ENCODE measurements around the gene PARL.
"Not testable (repeated sequence)": the region's sequence is repeated elsewhere in the genome, so short reads cannot be mapped to it uniquely, and the experiment has no call there.

Gene PARL

DNA sequence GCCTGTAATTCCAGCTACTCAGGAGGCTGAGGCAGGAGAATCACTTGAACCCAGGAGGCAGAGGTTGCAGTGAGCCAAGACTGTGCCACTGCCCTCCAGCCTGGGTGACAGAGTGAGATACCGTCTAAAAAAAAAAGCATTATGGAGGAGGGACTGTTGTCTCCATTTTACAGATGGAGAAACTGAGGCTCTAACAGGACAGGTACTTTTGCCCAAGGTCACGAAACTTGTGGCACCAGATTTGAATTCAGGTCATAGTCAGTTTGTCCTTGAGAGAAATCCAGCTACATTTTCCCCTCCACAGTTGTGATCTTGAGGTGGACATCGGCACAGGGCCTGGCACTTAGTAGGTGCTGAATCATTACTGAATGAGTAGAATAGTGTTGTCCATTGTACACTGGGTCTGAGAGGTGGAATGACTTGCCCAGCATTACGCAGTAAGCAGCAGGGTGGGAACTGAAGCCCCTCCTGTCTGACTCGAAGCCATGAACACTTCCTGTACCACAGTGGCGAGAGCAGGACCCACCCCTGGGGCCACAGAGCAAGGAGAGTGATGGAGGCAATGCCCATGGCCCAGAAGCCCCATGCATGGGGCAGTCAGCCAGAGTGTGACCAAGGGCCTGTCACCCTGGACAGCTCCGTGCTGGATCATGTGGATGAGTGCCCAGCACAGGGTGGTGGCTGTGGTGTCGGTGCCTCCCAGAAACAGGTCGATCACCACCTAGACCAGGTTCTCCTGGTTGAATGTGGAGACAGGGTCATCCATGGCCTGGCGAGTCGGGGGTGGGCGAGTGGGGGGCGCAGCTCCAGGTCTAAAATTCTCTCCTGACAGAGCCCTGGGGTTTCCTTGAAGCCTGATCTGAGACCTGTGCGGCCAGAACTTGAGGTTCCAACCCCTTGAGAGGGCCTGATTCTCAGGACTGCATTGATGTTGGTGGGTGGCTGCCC, 20.4 kb upstream of the PARL start:
- no peak for DNase-seq (ENCODE audit: low read depth, low spot score)

DNA sequence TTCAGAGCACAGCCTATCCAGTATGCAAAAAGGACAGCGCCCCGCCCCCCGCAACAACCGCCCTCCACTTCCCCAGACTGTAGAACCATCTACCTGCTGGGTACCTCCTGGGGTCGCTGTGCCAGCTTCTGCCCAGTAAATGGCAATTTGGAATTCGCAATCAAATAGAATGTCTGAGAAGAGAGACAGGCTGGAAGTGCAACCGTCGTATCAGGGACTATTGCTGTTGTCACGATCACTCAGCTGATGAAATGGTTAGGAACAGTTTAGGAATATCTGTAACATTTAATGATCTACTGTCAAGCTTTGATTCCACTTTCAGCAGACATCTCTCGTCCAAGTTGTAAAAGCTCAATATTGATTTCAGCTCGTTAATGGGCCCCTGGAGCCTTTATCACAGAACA, 13.3 kb upstream of the PARL start:
- no peak for DNase-seq (ENCODE audit: low read depth, low spot score)

DNA sequence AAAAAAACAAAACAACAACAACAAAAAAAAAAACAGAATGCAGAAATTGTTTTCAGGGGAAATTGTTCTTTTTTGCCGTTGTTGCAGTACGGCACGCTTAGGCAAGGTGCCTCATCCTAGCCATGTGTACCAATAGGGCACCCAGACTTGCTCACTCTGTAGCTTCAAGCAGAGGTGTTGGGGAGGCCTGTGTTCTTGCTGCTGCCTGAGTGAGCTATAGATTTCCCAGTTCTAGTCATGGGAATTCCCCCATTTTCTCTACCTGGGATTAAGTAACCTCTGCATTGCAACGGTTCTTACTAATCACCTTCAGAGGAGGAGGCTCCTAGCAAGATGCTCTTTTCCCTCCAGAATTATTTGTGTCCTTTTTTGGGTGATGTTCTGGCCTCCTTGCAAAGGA, 12.9 kb upstream of the PARL start:
- DNase-seq (ENCODE audit: low read depth, low spot score): no peak

DNA sequence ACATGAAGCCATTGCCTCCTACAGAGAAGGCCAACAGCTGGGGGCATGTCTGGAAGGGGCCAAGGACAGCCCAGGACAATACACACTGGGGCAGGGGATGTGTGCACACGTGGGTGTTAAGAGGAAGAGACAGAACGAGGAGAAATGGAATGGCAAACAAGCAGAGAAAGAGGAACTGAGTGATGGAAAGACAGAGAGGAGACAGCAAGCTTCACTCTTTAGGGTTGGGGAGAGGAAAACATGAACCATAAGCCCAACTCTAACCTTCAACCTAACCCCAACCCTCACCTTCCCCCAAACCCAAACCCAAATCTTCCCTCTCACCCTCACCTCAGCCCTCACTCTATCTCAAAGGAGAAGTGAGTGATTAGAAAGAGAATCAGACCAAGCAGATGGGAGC, 11.9 kb upstream of the PARL start:
- DNase-seq (ENCODE audit: low read depth, low spot score): no peak

DNA sequence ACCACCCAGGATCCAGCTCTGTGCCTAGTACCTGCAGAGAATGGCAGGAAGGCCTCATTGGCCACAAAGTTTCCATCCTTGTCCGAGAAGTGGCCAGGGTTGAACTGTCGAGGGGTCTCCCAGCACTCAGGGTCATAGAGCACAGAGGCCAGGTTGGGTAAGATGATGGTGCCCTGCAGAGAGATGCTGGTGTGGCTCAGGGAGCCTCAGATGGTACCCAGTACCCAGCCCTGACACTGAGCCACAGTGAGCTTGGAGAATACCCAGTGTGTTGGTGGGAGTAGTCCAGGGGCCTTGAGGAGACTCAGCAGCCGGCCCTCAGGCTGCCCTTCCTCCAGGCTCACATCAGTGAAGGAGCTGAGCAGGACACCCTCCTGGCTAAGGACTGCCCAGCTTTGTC, 11.5 kb upstream of the PARL start:
- DNase-seq (ENCODE audit: low read depth, low spot score): no peak

DNA sequence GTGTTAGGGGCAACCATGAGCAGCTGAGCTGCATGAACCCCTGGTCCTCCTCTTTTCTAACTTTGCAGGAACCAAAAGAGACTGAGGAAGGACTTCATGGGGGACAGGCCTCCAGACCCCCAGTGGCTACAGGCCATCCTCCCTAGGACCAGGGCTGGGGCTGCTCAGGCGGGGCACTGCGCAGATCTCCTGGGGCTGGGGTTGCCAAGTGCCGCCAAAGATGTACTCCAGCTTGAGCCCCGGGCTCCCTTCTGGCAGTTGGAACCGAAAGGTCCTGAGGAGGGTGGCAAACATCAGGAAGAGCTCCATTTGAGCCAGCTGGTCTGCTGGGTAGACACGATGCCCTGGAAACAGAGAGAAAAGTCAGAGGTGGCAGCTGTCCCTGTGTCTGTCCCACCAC, 11.1 kb upstream of the PARL start:
- DNase-seq (ENCODE audit: low read depth, low spot score): no peak

DNA sequence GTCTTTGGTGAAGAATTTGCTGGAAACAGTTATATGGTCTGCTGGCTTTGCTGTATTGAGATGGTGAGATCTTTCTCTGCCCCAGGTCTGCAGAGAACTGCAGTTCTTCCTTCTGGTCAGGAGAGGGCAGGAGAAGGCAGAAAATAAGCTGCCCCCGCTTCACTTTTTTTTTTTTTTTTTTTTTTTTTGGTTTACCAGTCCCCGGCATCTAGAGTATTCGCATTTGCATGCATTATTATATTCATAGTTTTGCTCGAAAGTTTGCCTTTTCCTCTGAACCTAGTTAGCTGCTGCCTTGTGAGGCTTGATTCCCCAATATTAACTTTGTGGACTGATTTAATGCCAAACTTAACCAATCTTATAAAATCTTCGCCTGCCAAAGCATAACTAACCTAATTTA, 10.6 kb upstream of the PARL start:
- no peak for DNase-seq (ENCODE audit: low read depth, low spot score)

DNA sequence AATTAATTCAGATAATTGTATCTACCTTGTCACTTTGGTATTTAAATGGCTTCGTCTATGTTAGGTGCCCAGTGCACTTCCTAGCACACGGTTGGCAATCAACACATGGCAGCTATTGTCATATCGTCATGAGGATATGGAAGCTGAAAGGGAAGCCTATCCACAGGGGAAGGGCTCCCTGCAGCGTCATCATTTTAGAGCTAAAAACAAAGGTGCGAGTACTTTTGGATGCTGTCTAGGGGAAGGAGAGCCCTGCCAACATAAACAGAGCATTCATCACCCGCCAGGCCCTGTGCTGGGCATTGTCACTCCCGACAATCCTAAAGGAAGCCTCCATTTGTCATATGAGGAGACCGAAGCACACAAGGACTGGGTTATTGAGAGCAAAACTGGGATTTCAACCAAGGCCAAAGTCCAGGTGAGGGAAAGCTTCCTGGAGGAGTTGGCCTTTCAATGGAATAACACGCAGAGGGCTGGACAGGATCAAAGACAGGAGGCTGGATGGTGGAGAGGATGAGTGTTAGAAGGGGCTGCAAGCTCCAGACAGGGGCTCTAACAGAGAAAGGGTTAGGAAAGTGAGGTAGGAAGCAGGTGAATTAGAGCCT, 8.0 kb upstream of the PARL start:
- DNase-seq (ENCODE audit: low read depth, low spot score): no peak

DNA sequence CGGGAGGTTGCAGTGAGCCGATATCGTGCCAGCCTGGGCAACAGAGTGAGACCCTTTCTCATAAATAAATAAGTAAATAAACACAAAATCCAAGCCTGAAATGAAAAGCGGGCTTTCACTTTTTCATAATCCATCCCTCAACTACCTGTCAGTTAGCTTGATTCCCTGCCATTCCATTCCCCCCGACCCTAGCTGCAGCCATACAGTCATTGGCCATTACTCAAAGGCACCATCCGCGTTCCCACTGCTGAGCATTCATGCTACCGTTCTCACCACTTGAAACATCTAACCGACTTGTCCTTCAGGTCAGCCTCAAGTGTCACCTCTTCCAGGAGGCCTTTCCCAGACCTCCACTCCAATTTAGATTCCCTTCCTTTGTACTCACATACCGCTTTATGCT, 1.1 kb upstream of the PARL start:
- DNase-seq (ENCODE audit: low read depth, low spot score): no peak

DNA sequence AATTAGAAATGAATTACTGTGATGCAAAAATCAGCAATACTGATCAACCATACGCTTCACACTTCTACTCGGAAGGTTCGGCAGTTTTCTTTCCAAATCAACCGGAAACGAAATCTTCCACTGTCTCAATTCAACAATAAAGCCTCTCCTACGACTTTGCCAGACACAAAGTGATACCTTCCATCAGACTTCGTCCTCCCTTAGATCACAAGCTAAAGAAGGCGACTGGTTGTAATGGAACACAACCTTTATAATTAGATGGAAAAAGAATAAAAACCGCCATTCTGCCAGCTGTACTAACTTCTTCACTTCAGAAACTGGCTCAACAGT, 618 bp downstream of the PARL start:
- DNase-seq (ENCODE audit: low read depth, low spot score): no peak

DNA sequence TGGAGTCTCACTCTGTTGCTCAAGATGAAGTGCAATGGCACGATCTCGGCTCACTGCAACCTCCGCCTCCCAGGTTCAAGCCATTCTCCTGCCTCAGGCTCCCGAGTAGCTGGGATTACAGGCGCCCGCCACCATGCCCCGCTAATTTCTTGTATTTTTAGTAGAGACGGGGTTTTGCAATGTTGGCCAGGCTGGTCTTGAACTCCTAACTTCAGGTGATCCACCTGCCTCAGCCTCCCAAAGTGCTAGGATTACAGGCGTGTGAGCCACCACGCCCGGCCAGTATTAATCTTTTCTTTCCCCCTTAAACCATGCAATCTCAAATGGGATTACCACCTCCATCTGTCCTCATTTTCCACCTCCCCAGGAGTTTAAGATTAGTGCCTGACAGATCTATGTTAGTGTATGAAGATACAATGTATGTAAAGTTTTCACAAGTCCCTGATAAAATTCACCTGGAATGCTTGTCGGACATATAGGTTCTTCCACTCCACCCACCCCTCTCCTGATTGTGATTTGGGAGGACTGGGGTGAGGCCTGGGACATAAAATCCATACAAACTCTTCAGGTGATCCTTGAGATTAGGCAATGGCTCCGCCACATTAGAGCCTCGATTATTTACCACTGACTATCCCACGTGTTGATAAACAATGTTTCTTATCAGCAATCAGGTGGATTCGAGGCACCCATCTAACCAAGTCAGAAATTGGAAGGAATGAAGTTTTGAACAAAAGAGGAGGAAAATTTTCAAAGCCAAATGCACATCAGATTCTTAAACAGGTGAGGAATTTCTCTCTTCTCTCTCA, 1.2 kb downstream of the PARL start:
- DNase-seq (ENCODE audit: low read depth, low spot score): no peak

DNA sequence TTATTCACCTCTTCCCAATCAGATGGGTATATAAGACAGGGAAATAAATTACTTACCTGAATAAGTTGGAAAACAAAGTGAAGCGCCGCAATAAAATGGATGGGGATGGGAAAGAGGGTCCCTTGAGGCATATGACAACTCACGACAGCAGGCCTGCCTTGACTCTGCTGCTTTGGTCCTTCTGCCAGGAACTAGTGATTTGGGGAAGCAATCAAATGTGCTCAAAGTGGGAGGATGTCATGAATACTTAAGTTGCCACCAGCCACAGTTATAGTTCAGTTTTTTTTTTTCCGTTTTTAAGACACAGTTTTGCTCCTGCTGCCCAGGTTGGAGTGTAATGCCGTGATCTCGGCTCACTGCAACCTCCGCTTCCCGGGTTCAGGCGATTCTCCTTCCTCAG, 4.6 kb downstream of the PARL start:
- DNase-seq (ENCODE audit: low read depth, low spot score): no peak

DNA sequence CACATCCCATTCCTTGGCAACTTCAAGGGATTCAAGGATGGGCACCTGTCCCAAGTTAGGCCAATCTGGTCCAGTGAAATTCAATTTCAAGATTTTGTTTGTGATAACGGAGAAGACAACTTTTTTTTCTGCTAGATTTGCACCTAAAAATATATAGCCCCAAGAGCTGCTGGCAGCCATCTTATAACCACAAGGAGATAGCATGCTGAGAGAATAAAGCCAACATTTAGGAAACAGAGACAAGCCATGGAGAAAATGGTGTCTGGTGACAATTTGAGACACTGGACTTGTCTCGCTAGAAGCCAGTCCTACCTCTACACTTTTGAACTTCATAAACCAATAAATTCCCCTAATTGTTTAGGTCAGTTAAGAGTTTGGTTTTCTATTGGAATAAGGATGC, 5.4 kb downstream of the PARL start:
- DNase-seq (ENCODE audit: low read depth, low spot score): no peak

DNA sequence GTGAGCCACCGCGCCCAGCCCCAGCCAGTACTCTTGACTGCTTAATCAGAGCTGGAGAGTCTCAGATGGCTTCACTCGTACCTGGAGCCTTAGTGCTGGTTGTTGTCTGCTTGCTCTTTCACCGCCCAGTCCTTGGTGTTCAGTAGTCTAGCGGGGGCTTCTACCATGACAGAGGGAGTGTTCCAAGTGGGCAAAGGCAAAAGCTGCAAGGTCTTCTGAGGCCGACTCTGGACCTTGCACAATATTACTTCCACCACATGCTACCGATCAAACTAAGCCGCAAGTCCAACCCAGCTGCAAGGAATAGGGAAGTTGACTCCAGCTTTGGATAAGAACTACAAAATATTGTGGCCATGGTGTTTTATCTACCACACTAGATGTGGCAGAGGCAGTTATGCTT, 6.6 kb downstream of the PARL start:
- no peak for DNase-seq (ENCODE audit: low read depth, low spot score)

DNA sequence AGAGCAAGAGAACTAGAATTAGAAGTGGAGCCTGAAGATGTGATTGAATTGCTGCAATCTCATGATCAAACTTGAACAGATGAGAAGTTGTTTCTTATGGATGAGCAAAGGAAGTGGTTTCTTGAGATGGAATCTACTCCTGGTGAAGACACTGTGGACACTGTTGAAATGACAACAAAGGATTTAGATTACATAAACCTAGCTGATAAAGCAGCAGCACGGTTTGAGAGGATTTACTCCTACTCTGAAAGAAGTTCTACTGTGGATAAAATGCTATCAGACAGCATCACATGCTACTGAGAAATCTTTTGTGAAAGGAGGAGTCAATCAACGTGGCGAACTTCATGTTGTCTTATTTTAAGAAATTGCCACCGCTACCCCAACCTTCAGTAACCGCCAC, 7.5 kb downstream of the PARL start:
- not testable (repeated sequence) for DNase-seq (ENCODE audit: low read depth, low spot score)

DNA sequence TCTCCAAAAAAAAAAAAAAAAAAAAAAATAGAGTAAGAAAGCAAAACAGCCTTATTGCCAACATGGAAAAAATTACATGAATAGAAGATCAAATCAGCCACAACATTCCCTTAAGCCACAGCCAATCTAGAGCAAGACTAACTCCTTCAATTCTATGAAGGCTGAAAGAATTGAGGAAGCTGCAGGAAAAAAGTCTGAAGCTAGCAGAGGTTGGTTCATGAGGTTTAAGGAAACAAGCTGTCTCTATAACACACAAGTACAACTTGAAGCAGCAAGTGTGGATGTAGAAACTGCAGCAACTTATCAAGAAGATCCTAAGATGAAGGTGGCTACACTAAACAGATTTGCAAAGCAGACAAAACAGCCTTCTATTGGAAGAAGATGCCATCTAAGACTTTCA, 9.3 kb downstream of the PARL start:
- DNase-seq (ENCODE audit: low read depth, low spot score): no peak

DNA sequence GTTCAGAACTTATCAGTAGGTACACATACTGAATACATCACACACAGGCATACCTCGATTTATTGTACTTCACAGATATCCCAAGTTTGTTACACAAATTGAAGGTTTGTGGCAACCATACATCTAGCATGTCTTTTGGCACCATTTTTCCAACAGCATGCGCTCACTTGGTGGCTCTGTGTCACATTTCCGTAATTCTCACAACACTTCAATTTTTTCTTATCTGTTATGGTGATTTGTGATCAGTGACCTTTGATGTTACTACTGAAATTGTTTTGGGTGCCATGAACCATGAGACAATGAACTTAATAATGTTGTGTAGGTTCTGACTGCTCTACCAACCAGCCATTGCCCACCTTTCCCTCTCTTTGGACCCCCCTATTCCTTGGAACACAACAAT, 10.8 kb downstream of the PARL start:
- no peak for DNase-seq (ENCODE audit: low read depth, low spot score)

DNA sequence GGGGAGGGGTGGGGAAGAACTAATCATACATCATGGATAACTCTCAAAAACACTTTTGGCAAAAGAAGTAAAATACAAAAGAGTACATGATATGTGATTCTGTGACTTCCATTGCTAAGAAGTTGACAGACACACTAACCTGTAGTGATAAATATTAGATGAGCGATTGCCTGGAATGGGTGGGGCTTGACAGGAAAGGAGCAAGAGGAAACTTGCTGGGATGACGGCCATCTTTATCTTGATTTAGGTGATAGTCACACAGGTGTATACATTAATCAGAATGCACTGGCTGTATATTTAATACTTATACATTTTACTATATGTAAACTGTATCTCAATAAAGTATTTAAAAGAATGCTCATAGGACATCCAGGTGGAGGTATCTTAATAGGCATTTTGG, 13.1 kb downstream of the PARL start:
- DNase-seq (ENCODE audit: low read depth, low spot score): no peak

DNA sequence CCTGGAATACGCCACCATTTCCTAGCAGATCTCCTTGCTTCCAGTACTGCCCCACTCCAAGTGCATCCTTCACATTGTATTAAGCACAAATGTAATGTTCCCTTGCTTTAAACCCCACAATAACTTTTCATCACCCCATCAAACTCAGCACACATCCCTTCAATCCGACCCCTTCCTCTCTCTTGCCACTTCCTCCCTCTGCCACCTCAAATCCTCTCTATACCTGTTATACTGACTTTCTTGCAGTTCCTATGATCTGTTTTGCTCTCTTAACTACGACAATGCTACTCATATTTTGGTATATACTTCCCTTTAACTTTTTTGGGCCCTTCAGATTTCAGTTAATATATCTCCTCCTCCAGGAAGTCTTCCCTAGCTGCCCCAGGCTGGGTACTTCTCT, 14.1 kb downstream of the PARL start:
- no peak for DNase-seq (ENCODE audit: low read depth, low spot score)

DNA sequence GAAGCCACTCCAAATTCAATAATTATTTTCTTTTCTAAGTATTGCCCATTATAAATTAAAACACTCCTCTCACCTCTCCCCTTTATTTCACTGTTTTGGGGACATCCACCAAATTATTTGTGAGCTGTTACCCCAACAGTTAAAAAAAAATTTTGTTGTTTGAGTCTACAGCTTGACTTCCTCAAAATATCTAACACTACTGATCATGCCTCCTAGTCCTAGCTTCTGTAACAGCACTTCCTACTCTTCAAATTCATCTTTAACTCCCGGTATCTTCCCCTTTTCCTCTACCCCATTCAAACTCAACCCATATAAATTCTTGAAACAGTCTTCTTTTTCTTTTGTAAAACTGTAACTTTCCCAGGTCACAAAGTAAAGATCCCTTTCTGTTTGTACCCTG, 15.9 kb downstream of the PARL start:
- no peak for DNase-seq (ENCODE audit: low read depth, low spot score)

DNA sequence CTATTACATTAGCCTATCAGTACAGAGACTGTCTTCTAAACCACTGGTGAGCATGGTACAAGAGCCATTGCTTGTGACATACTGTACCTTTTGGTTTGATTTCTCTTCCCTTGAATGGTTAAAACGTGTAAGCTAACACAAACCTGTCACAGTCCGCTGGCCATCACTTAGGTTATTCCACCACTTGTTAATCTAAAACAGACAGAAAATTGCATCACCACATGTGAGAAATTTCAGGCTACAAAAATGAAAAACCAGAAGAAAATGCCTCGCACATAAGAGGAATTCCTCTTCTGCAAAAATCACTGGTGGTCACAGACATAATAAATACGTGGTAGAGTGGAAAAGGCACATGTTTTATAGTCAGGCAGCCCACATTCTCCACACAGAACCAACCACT, 22.1 kb downstream of the PARL start:
- DNase-seq (ENCODE audit: low read depth, low spot score): no peak

DNA sequence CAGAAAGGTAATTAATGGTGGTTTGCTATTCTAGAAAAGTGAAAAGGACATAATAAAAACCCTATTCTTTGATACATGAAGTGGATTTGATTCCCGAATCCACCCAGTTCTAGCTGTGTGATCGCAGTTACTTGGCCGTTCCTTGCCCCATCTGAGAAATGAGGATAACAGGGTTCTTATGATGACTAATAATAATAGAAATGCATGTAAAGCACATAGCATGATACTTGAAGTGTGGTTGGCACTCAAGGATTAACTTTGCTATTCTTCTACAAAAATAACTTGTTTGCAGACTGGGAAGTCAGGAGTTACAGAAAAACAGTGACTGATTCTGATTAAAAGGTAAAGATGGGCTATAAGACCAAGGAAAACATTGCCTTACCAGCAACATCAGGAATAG, 26.8 kb downstream of the PARL start:
- no peak for DNase-seq (ENCODE audit: low read depth, low spot score)
